Kidney tubule cell (primary cell): ENCODE data around the gene KRTAP4-4.
A peak's percentile ranks its signal among the peaks of the same experiment; 100 is the strongest.
"Not testable (repeated sequence)": the region's sequence is repeated elsewhere in the genome, so short reads cannot be mapped to it uniquely, and the experiment has no call there.

ENCODE experiments used
- DNase-seq: peaks from one replicate; pipeline ENCODE4 v3.0.0-alpha.2; 2018; ENCODE audit warnings: low spot score

Gene KRTAP4-4

DNA sequence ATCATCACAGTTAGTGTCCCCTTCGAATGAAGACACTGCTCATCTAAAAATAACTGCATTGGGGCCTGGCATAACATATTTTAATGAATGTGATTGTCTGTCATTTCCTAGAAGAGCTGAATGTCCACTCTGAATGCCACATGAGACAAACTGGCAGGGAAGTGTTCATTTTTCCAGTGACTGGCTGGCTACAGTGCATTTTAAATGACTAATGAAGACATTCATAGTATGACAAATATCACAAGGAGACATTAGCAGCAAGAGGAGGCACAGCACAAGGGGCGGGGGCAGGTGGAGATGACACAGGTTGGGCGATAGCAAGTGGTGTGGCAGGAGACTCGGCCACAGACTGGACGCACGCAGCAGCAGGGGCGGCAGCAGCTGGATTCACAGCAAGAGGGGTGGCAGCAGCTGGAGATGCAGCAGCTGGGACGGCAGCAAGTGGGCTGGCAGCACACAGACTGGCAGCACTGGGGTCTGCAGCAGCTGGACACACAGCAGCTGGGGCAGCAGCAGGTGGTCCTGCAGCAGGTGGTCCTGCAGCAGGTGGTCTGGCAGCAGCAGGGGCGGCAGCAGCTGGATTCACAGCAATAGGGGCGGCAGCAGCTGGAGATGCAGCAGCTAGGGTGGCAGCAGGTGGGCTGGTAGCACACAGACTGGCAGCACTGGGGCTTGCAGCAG is 11.4 kb downstream of the KRTAP4-4 start:
- peak; percentile 69 for DNase-seq

DNA sequence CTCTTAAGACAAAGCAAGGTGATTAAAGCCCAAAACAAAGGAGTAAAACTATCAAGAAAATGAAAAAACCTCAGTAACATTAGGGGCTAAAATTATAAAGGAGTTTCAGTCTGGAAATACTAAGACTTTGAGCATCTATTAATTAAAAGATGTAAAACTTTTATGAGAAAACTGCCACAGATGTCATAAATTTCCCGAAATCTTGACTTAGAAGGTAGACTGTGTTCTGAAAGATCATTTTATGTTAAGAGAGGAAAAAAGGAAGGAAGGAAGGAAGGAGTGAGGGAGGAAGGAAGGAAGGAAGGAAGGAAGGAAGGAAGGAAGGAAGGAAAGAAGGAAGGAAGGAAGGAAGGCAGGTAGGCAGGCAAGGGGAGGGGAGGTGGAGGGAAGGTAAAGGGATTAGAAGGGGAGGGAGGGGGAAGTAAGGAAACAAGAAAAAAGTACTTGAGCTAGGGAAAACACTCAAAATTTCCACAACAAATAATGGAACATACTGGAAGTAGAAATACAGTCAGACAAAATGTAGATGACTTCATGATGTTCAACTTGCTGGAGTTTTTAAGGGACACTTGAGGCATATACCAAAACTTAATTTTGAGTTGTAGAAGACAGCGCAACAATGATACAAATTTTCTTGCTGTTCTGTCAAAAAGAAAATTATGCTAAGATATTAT is 12.9 kb downstream of the KRTAP4-4 start:
- no peak for DNase-seq

DNA sequence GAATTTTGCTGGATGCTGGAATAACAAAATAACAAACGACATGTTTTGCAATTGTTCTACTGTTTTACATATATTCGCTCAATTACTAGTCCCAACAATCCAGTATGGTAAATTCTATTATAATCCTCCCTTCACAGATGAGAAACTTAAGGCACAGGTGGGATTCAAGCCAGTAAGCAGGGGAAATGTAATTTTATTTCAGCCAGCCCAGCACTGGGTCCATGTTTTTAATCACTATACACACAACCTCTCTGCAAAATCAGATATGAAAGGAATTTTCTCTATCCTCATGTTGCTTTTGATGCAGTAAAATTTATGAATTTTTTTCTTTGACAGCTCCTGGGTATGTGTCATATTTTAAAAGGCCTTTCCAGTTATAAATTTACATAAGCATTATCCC is 15.3 kb downstream of the KRTAP4-4 start:
- no peak for DNase-seq

DNA sequence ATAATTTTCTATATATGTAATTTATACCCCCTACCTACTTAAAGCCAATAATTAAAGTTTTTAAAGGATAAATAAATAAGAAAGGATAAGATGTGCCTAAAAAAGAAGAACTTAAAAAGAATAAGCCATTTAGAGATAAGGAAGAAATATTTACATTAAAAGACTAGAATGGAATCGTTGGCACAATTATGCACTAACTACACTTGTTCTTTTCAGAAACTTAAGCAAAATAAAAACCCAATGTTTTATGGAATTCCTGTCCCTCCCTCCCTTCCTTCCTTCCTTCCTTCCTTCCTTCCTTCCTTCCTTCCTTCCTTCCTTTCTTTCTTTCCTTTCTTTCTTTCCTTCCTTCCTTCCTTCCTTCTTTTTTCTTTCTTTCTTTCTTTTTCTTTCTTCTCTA is 15.7 kb downstream of the KRTAP4-4 start:
- no peak for DNase-seq

DNA sequence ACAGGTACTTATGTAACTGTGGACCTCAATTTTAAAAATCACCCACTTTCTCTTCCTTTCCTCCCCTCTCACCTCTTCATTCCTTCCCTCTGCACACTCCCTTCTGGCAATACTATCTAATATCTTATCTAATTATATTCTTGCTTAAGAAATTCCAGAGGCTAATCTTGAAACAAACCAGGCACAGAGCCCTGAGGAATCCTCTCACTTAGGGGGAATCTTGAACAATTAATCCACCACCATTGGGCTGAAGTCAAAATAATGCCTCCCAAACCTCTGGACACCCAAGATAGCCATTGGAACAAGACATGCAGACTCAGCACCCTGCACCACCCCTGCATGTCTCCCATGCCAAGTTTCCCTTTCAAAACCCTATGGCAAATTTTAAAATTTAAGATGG is 19.2 kb downstream of the KRTAP4-4 start:
- DNase-seq, result no peak

DNA sequence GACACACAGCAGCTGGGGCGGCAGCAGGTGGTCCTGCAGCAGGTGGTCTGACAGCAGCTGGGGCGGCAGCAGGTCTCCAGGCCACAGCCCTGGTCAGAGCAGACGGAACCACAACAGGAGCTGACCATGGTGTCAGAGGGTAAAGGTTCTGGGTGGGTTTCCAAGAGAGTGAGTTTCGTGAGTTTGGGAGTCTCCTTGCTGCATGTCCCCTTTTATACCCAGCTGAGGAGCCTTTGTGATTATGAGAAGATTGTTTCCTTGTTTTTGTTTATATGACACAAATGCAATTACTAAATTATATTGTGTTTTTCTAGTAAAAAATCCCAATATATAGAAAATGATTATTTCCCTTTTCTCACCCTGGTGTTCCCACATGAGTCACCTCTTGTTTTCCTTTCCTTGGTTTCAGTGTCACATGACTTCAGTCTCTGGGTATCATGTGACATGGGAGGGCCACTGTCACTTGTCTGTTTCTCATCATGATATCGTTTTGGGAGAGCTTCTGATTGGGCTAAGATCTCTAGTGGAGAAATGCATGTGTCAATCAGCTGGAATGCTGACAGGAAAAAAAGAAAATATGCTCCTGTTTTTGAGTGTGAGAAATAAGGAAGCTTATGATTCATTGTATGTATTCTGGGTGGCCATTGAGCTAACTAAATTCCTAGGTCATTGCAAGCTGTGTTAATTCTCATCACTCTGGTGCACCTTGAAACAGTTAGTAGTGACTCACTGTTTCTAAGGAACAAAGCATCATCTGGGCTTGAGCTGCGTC is 20.0 kb downstream of the KRTAP4-4 start, which contains the start of gene KRTAP4-6:
Gene KRTAP4-6 (minus strand): TSS at position 185 of the 772 bp plus-strand sequence. CDS start 57 bp downstream, at position 128.
- DNase-seq, result peak; percentile 100

DNA sequence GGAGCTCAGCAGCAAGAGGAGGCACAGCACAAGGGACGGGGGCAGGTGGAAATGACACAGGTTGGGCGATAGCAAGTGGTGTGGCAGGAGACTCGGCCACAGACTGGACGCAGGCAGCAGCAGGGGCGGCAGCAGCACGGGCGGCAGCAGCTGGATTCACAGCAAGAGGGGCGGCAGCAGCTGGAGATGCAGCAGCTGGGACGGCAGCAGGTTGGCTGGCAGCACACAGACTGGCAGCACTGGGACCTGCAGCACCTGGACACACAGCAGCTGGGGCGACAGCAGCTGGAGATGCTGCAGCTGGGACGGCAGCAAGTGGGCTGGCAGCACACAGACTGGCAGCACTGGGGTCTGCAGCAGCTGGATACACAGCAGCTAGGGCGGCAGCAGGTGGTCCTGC is 20.7 kb downstream of the KRTAP4-4 start:
- DNase-seq, result not testable (repeated sequence)

DNA sequence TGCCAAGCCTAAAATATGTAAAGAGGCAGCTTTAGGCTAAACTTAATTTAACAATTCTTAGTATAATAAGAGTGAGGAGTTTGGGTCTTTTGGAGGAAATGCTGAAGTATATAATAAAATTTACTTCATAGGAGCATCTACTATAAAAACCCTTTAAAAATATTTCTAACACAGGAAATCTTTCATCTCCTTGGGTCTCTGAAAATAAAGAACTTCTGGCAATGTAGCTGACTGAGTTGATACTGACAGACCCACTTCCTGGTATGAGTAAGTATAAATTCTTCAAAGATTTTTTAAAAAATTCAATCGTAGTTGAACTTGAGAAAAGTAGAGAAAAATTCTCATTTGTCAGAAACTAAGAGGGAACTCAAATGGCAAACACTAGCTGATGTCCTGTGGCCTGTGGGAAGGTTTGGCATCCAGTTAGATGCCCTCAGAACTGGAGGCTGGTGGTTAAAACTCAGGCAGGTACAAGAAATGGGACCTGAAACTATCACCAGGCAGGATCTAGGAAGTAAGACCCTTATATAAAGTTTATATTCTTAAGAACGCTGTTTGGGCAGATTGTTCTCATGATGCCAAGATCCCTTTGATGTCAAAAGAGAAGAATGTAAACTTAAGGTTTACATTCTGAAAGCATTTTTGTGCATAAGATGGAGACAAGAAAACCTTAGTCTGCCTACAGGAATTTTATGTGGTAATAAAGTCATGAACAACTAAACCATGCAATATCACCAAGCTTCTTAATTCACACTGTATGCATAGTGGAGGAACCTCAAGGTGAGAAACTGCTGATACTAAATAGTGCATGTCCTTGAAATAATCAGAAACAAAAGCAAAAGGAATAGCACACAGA is 26.4 kb downstream of the KRTAP4-4 start:
- peak; percentile 52 for DNase-seq

DNA sequence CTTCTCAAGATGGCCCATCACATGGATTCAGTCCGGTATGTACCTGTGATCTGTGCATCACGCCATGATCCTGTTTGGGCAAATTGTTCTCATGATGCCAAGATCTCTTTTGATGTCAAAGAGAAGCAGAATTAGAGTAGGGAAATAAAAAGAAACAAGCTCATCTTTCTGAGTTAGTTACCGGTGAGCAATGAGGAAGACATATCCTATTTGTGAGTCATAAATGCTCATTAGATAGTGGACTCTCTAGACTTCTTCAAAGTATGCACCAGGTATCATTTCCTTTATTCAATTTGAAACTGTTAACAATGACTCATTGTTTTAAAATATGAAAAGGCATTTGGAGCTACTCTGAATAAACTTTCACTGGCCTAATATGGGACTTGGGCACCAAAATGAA is 28.6 kb downstream of the KRTAP4-4 start:
- DNase-seq, result peak; percentile 93

DNA sequence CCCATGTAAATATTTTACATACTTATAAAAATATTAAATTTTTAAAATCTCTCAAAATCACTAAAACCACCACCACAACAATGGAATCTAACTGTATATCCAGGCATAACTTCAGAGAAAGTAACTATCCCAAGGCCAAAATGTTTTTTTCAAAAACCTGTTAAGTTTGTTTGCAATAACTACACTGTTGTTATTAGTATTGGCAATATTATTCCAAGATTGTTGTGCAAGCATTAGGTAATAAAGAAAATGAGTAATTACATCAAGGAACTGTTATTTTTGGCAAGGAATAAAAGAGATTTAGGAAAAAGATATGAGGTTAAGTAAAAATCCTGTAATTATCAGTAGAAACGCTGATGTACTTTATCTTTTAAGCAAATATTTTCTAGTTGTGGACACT is 33.2 kb downstream of the KRTAP4-4 start:
- DNase-seq, result no peak

DNA sequence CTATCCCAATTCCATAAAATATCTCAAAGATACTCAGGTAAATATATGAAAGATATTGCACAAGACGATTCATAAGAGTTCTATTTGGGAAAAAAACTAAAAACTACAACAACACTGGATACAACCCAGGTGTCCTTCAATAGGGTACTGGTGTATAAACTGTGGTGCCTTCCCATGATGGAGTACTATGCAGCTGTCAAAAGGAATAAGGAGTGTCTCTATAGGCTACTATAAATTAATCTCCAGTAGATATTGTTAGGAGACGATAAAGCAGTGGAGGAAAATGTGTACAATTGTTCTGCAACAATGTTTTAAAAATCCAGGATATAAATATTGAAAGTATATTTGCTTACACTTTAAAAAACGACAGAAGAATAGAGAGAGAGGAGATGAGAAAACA is 34.1 kb downstream of the KRTAP4-4 start:
- DNase-seq, result no peak

DNA sequence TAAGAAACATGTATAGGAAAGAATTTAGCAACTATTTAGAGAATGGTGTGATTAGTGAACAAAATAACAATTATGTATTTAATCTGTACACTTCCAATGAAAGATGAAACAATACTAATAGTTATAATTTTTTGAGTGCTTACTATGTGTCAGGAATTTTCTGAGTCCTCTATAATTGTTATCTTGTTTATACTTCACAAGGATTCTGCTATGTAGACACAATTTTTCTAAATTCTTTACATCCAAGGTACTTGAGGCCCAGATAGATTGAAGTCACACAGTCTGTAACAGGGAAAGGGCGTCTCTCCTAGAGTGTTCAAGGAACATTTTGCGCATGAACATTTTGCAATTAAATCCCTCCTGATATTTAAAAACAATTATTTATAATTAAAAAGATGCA is 35.5 kb downstream of the KRTAP4-4 start:
- DNase-seq, result no peak

DNA sequence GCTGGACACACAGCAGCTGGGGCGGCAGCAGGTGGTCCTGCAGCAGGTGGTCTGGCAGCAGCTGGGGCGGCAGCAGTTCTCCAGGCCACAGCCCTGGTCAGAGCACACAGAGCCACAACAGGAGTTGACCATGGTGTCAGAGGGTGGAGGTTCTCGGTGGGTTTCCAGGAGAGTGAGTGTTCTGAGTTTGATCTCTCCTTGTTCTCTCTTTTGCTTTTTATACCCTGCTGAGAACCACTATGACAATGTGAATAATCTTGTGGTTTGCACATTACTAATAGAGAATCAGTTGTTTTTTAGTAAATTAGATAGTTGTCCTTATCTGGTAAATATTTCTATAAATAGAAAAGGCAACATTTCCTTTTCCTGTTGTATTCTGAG is 36.6 kb downstream of the KRTAP4-4 start, which contains the start of gene KRTAP4-12:
Gene KRTAP4-12 (minus strand): TSS at position 192 of the 381 bp plus-strand sequence. CDS start 60 bp downstream, at position 132.
- DNase-seq, result not testable (repeated sequence)

DNA sequence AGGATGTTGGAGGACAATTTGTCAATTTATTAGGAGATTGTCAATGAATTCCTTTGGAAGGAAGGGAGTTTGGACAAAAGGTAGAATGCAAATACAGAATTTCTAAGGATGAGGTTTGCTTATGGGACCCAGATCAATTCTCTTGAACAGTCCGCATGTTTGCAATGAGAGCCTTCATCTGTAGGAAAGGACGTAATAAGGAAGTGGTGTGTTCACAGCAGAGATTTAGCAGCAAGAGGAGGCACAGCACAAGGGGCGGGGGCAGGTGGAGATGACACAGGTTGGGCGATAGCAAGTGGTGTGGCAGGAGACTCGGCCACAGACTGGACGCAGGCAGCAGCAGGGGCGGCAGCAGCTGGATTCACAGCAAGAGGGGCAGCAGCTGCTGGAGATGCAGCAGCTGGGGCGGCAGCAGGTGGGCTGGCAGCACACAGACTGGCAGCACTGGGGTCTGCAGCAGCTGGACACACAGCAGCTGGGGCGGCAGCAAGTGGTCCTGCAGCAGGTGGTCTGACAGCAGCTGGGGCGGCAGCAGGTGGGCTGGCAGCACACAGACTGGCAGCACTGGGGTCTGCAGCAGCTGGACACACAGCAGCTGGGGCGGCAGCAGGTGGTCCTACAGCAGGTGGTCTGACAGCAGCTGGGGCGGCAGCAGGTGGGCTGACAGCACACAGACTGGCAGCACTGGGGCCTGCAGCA is 37.1 kb downstream of the KRTAP4-4 start:
- not testable (repeated sequence) for DNase-seq

DNA sequence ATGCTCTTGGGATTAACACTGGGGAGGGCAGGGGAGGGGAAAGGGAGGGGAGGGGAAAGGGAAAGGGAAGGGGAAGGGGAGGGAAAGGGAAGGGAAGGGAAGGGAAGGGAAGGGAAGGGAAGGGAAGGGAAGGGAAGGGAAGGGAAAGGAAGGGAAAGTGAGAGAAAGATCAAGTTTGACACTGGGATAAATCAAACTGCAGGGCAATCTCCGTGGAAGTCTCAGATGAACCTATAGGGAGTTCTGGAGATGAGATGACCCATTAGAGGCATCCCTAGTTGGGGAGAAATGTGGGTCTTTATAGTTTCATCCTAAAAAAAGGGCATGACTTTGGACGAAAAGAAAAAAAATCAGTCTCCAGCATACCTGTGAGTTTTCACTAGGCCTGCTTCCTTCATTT is 38.8 kb downstream of the KRTAP4-4 start:
- DNase-seq, result no peak

DNA sequence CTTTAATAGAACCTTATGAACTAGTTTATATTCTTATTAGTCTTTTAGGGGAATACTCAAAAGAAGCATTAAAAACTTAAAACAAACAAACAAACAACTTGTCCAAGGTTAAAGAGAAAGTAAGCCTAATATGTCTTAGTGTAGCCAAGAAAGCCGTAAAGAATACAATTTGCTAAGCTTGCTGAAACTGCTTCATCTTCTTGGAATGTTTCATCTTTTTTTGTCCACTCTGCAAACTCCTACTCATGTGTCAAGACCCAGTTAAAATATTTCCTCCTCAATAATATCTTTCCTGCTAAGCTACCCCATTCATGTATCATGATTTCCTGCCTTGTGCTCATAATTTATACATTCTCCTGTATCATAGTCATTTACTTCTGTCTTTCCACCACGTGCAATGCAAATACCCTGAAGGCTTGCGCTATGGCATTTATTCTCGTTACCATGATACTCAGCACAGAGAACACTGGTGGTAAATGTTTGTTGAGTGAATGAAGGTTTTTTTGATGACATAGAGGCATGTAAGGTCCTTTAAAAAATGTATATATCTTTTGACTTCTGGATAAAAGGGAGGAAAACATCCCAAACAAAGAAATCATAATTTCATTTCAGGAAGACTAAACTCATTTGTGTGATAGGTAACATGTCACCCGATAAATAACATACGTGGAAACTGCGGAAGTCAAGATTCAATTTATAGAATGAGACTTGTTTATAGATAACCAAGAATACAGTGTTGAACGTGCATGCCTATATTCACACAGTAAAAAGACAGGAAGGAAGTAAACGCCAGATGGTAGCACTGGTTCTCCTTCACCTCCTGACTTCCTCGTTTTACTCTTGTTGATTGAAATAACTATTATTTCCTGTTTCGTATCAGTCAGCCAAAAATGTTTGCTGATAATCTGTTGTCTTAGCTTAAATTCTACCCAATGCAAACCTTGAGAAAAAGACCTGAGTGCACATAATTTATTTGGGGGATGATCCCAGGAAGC is 40.6 kb downstream of the KRTAP4-4 start:
- not testable (repeated sequence) for DNase-seq

DNA sequence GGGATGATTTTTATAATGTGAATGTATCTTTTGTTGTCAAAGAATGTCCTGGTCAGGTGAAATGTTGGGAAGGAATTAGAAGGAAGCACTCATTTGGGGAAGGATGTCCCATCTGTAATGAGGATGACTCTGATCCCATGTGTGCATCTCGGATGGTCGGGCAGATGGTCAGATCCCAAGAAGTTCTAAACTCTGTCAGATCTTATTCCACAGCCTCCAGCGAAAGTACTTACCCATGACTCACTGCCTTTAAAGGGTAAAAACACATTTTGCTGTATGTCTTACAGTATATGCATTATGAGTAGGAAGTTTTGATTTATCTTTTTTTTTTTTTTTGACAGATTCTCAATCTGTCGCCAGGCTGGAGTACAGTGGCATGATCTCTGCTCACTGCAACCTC is 41.8 kb downstream of the KRTAP4-4 start:
- DNase-seq, result no peak

DNA sequence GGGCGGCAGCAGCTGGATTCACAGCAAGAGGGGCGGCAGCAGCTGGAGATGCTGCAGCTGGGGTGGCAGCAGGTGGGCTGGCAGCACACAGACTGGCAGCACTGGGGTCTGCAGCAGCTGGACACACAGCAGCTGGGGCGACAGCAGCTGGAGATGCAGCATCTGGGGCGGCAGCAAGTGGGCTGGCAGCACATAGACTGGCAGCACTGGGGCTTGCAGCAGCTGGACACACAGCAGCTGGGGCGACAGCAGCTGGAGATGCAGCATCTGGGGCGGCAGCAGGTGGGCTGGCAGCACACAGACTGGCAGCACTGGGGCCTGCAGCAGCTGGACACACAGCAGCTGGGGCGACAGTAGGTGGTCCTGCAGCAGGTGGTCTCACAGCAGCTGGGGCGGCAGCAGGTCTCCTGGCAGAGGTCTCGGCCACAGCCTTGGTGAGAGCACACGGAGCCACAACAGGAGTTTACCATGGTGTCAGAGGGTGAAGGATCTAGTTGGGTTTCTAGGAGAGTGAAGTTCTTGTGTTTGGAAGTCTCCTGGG is 42.6 kb downstream of the KRTAP4-4 start, which contains the start of gene KRTAP4-11:
Gene KRTAP4-11 (minus strand): TSS at position 528 of the 541 bp plus-strand sequence. CDS start 58 bp downstream, at position 470.
- DNase-seq, result not testable (repeated sequence)

DNA sequence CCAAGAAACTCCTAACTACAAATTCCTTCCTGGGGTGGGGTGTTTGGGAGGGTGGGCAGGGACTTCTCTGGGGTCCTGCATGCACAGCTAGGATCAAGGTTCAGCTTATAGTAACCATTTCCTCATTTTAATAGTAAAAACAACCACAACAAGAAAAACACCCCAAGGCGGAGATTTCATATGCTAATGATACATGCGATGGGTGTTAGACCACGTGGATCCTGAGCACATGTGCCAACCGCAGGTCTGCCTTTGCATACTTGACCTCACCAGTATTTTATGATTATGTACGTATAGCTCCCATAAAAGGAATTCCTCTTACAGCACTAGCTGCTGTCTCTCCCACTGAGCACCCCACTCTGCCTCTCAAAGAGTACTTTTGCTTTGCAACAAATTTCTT is 44.3 kb downstream of the KRTAP4-4 start:
- DNase-seq, result no peak
